K562 (cell line): Measurements from ENCODE around the gene HLTF. TPM values are rescaled to one million over a fixed set of nuclear protein-coding genes. Genes with fewer than 3 reads are reported as not detected.
A peak's percentile ranks its signal among the peaks of the same experiment; 100 is the strongest.

ENCODE experiments used
- ATAC-seq: fragments of 200-7000 bp; cut with Tn5 transposase; 3 replicates; pipeline ENCODE4 v1.9.1; 2020; ENCODE audit warnings: moderate library complexity
- Bru-seq: library from RNA; stranded (reverse); fragments of 400-500 nt; gene quantifications from one replicate; lab custom pipeline; 2021; lab: Mats Ljungman, UMichigan
- BruChase-seq, 2 experiments: library from RNA; stranded (reverse); fragments of 400-500 nt; gene quantifications; one replicate each; lab custom pipeline; 2021; lab: Mats Ljungman, UMichigan
- BruUV-seq: library from RNA; stranded (reverse); fragments of 400-500 nt; replicated peaks from 2 replicates; lab custom pipeline; 2021; lab: Mats Ljungman, UMichigan
- CTCF ChIA-PET: fragments of 300-600 bp; formaldehyde crosslinking; extraction: SDS; loops from one replicate; lab custom pipeline; 2021; ENCODE audit warnings: low intra/inter-chr PET ratio; lab: Yijun Ruan, JAX
- POLR2A ChIA-PET: fragments of 300-600, 350-650 bp; sonication (Branson Sonifier 250); formaldehyde crosslinking; extraction: SDS; loops from one replicate; lab custom pipeline; 2021; ENCODE audit warnings: antibody characterized with exemption, inconsistent platforms; lab: Yijun Ruan, JAX
- DNase-seq, 4 experiments: peaks; one replicate each; pipeline versions ENCODE4 v3.0.0 to v3.0.0-alpha.2; 2011 to 2018; ENCODE audit warnings: low spot score in 3 of 4, mixed read lengths in 3 of 4; ENCODE audit errors: extremely low read depth in 1 of 4
- FAIRE-seq: peaks from 2 replicates; lab custom pipeline; 2011; peaks lifted over from hg19 to GRCh38; lab: Jason Lieb, UNC
- H2AFZ ChIP-seq: 2 replicates; pipeline ENCODE4 v1.6.0; 2011; ENCODE audit warnings: low read depth, low read length, control low read depth, inconsistent platforms
- H3K27ac ChIP-seq: fragments of 200-600 bp; 3 replicates; pipeline ENCODE4 v1.8.0; 2011; ENCODE audit warnings: low read depth, mild to moderate bottlenecking, control low read depth, inconsistent platforms, low read length, moderate library complexity, mixed read lengths; ENCODE audit errors: extremely low read depth
- H3K27me3 ChIP-seq, 2 experiments: fragments of 300-600 bp in 1 of 2; 2 replicates in 1 of 2; 3 replicates in 1 of 2; pipeline versions ENCODE4 v1.6.0 to v1.8.0; 2011; ENCODE audit warnings: inconsistent platforms in 2 of 2, low read length in 2 of 2, mild to moderate bottlenecking in 1 of 2, mixed read lengths in 1 of 2, moderate library complexity in 1 of 2; ENCODE audit not compliant: control insufficient read depth in 2 of 2, insufficient read depth in 2 of 2
- H3K36me3 ChIP-seq: fragments of 300-600 bp; 3 replicates; pipeline ENCODE4 v1.8.0; 2011; ENCODE audit warnings: mild to moderate bottlenecking, low read length, inconsistent platforms; ENCODE audit not compliant: control insufficient read depth, insufficient read depth
- H3K4me1 ChIP-seq, 2 experiments: fragments of 200-600 bp in 1 of 2; replicated peaks in 1 of 2; 2 replicates in 1 of 2; 3 replicates in 1 of 2; pipeline versions ENCODE4 v1.5.1 to v1.8.0; 2011; ENCODE audit warnings: inconsistent platforms in 2 of 2, low read length in 2 of 2, mild to moderate bottlenecking in 1 of 2, mixed read lengths in 1 of 2, moderate library complexity in 1 of 2; ENCODE audit not compliant: control insufficient read depth in 2 of 2, insufficient read depth in 2 of 2
- H3K4me2 ChIP-seq: 2 replicates; pipeline ENCODE4 v1.6.1; 2011; ENCODE audit warnings: low read length, control low read depth, inconsistent platforms, mixed read lengths; ENCODE audit not compliant: insufficient read depth
- H3K4me3 ChIP-seq: fragments of 200-600 bp; sonication (generic), shearing (Covaris generic); 2 replicates; pipeline ENCODE4 v1.5.1; 2016; ENCODE audit warnings: control low read depth, inconsistent platforms
- H3K79me2 ChIP-seq: fragments of 200-600 bp; 3 replicates; pipeline ENCODE4 v1.8.0; 2011; ENCODE audit warnings: low read length, inconsistent platforms; ENCODE audit not compliant: control insufficient read depth, insufficient read depth
- H3K9ac ChIP-seq, 2 experiments: 2 replicates each; pipeline versions ENCODE4 v1.6.0 to v1.6.1; 2011; ENCODE audit warnings: low read depth in 2 of 2, low read length in 2 of 2, control low read depth in 1 of 2, inconsistent platforms in 1 of 2, mild to moderate bottlenecking in 1 of 2, mixed read lengths in 1 of 2; ENCODE audit not compliant: insufficient read depth in 1 of 2
- H3K9me1 ChIP-seq: one replicate; pipeline ENCODE4 v1.6.0; 2011; ENCODE audit warnings: inconsistent platforms, mild to moderate bottlenecking, low read length, moderate library complexity; ENCODE audit not compliant: control insufficient read depth, insufficient read depth
- H3K9me3 ChIP-seq: replicated peaks from 2 replicates; pipeline ENCODE4 v1.5.1; 2011; ENCODE audit warnings: low read depth, low read length, inconsistent platforms; ENCODE audit not compliant: control insufficient read depth, insufficient read depth
- H4K20me1 ChIP-seq: replicated peaks from 2 replicates; pipeline ENCODE4 v1.6.1; 2011; ENCODE audit warnings: low read length, inconsistent platforms, mixed read lengths; ENCODE audit not compliant: control insufficient read depth, insufficient read depth
- ARNT ChIP-seq, 2 experiments: fragments of 450-650 bp; IDR thresholded peaks; 2 replicates each; pipeline ENCODE4 v1.6.1; 2016; ENCODE audit warnings: mild to moderate bottlenecking in 1 of 2
- BRF1 ChIP-seq: IDR thresholded peaks from 3 replicates; pipeline ENCODE4 v1.6.1; 2011; ENCODE audit warnings: borderline replicate concordance, mild to moderate bottlenecking; ENCODE audit not compliant: insufficient read length; ENCODE audit errors: extremely low read depth
- DNMT1 ChIP-seq: fragments of 450-650 bp; IDR thresholded peaks from 2 replicates; pipeline ENCODE4 v1.6.1; 2016; ENCODE audit warnings: antibody characterized with exemption, mild to moderate bottlenecking
- KDM4B ChIP-seq, 2 experiments: fragments of 450-650 bp in 1 of 2; sonication (generic) in 1 of 2; IDR thresholded peaks; 2 replicates each; pipeline ENCODE4 v1.6.1; 2016 to 2017; ENCODE audit warnings: borderline replicate concordance in 2 of 2, antibody characterized with exemption in 1 of 2, low read depth in 1 of 2, mild to moderate bottlenecking in 1 of 2
- SUPT5H ChIP-seq: fragments of 450-650 bp; IDR thresholded peaks from 2 replicates; pipeline ENCODE4 v1.6.1; 2016
- WGBS: fragments of 100-300 bp; shearing (Covaris generic); methylation state at CpG from one replicate; pipeline ENCODE4 v1.1.6; 2016; ENCODE audit warnings: low coverage, mixed read lengths; ENCODE audit not compliant: insufficient coverage; ENCODE audit errors: missing lambda C conversion rate; 5-methylcytosine and 5-hydroxymethylcytosine counted together
- in situ Hi-C: fragments of 300-500 bp; cut with MboI; formaldehyde crosslinking; loops from 4 replicates; pipeline ENCODE4 v1.15.0; 2018; ENCODE audit warnings: inconsistent platforms, mixed read lengths
- intact Hi-C: fragments of 100-400 bp; cut with micrococcal nuclease; formaldehyde crosslinking; loops from 2 replicates; pipeline ENCODE4 v1.14.2; 2022
- long read RNA-seq, 3 experiments: library from polyadenylated mRNA in 2 of 3; library from RNA in 1 of 3; unstranded in 2 of 3; stranded (forward) in 1 of 3; transcript quantifications; one replicate each; pipeline ENCODE4 v2.0.0, GENCODE V29; 2019 to 2022
- polyA minus RNA-seq, 3 experiments: library from RNA; depleted of rRNA, polyadenylated mRNA; stranded (reverse); fragments of >200 nt; gene quantifications; 2 replicates each; pipeline ENCODE4 v1.2.3, GENCODE V29; 2011
- polyA plus RNA-seq, 8 experiments: library from polyadenylated mRNA; depleted of rRNA in 4 of 8; stranded (reverse) in 5 of 8; unstranded in 3 of 8; fragments of >200 nt; fragmentation: Nextera tagmentation in 2 of 8; fragmentation: Illumina TruSeq in 1 of 8; extraction: Ambion mirVana in 2 of 8; extraction: Trizol in 1 of 8; gene quantifications; 2 replicates each; pipeline versions ENCODE4 v1.2.1 to v1.2.3, GENCODE V29; 2011 to 2014; ENCODE audit warnings: inconsistent platforms in 1 of 8, missing spikeins in 1 of 8
- total RNA-seq, 7 experiments: library from RNA; depleted of rRNA in 6 of 7; stranded (reverse); fragments of >200 nt in 6 of 7; fragmentation: Illumina TruSeq in 2 of 7; extraction: Trizol in 2 of 7; gene quantifications; 2 replicates each; pipeline versions ENCODE4 v1.2.1 to v1.2.3, GENCODE V29; 2011 to 2021; ENCODE audit warnings: low replicate concordance in 1 of 7
- TF ChIP-seq, protein P1 (sequence below): sonication (generic); formaldehyde crosslinking; IDR thresholded peaks from 2 replicates; pipeline ENCODE4 v1.8.1; 2023; ENCODE audit warnings: mild to moderate bottlenecking, missing genetic modification reagents
- TF ChIP-seq, protein P2 (sequence below): fragments of 200-800 bp; sonication (Bioruptor generic); IDR thresholded peaks from 2 replicates; pipeline ENCODE4 v1.6.1; 2017; ENCODE audit warnings: missing genetic modification characterization, missing compliant biosample characterization

Gene HLTF, protein sequence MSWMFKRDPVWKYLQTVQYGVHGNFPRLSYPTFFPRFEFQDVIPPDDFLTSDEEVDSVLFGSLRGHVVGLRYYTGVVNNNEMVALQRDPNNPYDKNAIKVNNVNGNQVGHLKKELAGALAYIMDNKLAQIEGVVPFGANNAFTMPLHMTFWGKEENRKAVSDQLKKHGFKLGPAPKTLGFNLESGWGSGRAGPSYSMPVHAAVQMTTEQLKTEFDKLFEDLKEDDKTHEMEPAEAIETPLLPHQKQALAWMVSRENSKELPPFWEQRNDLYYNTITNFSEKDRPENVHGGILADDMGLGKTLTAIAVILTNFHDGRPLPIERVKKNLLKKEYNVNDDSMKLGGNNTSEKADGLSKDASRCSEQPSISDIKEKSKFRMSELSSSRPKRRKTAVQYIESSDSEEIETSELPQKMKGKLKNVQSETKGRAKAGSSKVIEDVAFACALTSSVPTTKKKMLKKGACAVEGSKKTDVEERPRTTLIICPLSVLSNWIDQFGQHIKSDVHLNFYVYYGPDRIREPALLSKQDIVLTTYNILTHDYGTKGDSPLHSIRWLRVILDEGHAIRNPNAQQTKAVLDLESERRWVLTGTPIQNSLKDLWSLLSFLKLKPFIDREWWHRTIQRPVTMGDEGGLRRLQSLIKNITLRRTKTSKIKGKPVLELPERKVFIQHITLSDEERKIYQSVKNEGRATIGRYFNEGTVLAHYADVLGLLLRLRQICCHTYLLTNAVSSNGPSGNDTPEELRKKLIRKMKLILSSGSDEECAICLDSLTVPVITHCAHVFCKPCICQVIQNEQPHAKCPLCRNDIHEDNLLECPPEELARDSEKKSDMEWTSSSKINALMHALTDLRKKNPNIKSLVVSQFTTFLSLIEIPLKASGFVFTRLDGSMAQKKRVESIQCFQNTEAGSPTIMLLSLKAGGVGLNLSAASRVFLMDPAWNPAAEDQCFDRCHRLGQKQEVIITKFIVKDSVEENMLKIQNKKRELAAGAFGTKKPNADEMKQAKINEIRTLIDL
- total RNA-seq (2011; cell fraction: chromatin; rRNA removed; ENCODE audit: low replicate concordance): 34.1 and 102 TPM in 2 replicates
- 12.7 and 13.9 TPM in 2 replicates for total RNA-seq (2011; cell fraction: nucleolus; rRNA removed)
- 31.1 and 43.9 TPM in 2 replicates for total RNA-seq (2011; cell fraction: nucleoplasm; rRNA removed)
- 45.9 and 52.4 TPM in 2 replicates for total RNA-seq (2014; rRNA removed)
- total RNA-seq (2014; rRNA removed; fragmentation: Illumina TruSeq; extraction: Trizol): 82.4 and 88.6 TPM in 2 replicates
- total RNA-seq (2015; rRNA removed; fragmentation: Illumina TruSeq; extraction: Trizol): 59.5 and 64.3 TPM in 2 replicates
- 74.4 and 76.4 TPM in 2 replicates for total RNA-seq (2021)
- 35.8 and 41.5 TPM in 2 replicates for polyA plus RNA-seq (2011; rRNA removed)
- polyA plus RNA-seq (2011; cell fraction: cytosol; rRNA removed): 10.0 and 15.5 TPM in 2 replicates
- 33.1 and 38.5 TPM in 2 replicates for polyA plus RNA-seq (2011; cell fraction: nucleus; rRNA removed)
- 21.5 and 35.4 TPM in 2 replicates for polyA plus RNA-seq (2012)
- 43.0 and 50.4 TPM in 2 replicates for polyA plus RNA-seq (2014; fragmentation: Illumina TruSeq; extraction: Trizol)
- polyA plus RNA-seq (2014; fragmentation: Nextera tagmentation; extraction: Ambion mirVana): 10 to 100 TPM; 35.1 to 37.3 TPM
- polyA plus RNA-seq (2014; rRNA removed): 40.8 and 42.4 TPM in 2 replicates
- 55.0 and 66.2 TPM in 2 replicates for polyA minus RNA-seq (2011; rRNA and poly(A)+ RNA removed)
- polyA minus RNA-seq (2011; cell fraction: cytosol; rRNA and poly(A)+ RNA removed): 23.7 and 30.4 TPM in 2 replicates
- polyA minus RNA-seq (2011; cell fraction: nucleus; rRNA and poly(A)+ RNA removed): 29.4 and 60.6 TPM in 2 replicates
- Bru-seq, nascent RNA: percentile 86 among the genes with signal in this experiment
- BruChase-seq, experiment 1, labeled RNA remaining after a 2-hour chase: percentile 96 among the genes with signal in this experiment
- percentile 96 among the genes with signal in this experiment for BruChase-seq, experiment 2, labeled RNA remaining after a 6-hour chase
- long read RNA-seq, experiment 1, full-length matches to known transcripts: 89 of 176 reads
- long read RNA-seq, experiment 1, partial matches to known transcripts: 50 of 176 reads
- long read RNA-seq, experiment 1, other reads (novel, unspliced or antisense): 37 of 176 reads
- long read RNA-seq, experiment 2, partial matches to known transcripts: 1 of 29 reads
- long read RNA-seq, experiment 2, other reads (novel, unspliced or antisense): 27 of 29 reads
- long read RNA-seq, experiment 3, full-length matches to known transcripts: 4 of 61 reads
- long read RNA-seq, experiment 3, partial matches to known transcripts: 52 of 61 reads
- long read RNA-seq, experiment 3, other reads (novel, unspliced or antisense): 5 of 61 reads

DNA sequence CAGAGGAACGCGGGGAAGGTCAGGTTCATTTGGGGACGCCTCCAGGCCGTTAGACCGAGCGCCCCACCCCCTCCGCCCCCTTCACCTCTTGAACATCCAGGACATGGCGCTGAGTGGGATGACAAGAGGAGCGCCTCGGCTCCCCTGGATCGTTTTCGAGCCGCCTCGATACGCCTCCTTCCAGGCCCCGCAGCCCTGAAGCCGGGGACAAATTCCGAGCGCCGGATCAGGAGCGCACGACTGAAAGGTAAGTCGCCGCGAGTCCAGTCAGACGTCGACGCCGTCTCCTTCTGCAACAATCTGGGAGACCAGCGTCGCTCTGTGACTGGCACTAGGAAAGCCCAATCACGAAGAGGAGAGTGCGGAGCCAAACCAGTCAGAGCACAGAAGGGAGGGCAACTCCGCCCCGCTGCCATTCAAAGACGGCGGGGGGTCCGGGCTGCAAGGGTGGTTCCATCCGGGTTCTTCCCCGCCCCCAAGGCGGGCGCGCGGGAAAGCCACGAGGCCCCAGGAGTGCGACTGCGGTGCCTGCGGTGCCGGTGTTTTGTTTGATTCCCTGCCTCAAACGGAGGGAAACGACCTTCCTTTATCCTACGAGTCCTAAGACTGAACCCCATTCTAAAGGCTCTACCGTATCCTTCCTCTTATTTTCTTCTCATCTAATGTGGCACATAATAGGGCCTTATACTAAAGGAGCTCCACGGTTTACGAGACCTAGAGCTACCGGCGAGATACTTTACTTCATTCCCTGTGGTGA, at the start of gene HLTF:
HLTF (minus strand) TSS at position 302 of the 757 bp plus-strand sequence; CDS start at position 105, 197 bp downstream.
- FAIRE-seq: peak; percentile 96
- H4K20me1 ChIP-seq: peaks cover 9% of the 10 kb centered on the region
- no peaks in the 10 kb centered on the region for H3K9me1 ChIP-seq
- H3K27me3 ChIP-seq: no peaks in the 10 kb centered on the region
- H3K9ac ChIP-seq: peak within 1 kb of the TSS; percentile 77 to 89
- H3K9me3 ChIP-seq: peaks cover 6% of the 10 kb centered on the region; the same call in 1 of the 2 replicates
- H3K4me2 ChIP-seq: peak within 1 kb of the TSS; percentile 89
- peaks cover 27% of the 10 kb centered on the region for H3K36me3 ChIP-seq
- in situ Hi-C loops: no loop called here
- POLR2A ChIA-PET: interaction anchor here (0.5 to 0.6 kb wide), 3 partner anchors 20 to 483 kb away, joined by 3 to 4 read pairs (median 3); no protein-coding TSS in a partner anchor
- intact Hi-C loops: loop anchor here (5.0 kb wide), 1 partner anchor 94 kb away; the partner anchor contains the start of gene GYG1
- peaks cover 11 to 18% of the 10 kb centered on the region in 2 experiments; a peak in 4 of 5 replicates for H3K4me1 ChIP-seq
- DNase-seq: peak; percentile 97 to 98 (median 97)
- no TSS peak for BruUV-seq
- peak; percentile 98 for ATAC-seq
- peaks cover 48% of the 10 kb centered on the region for H3K79me2 ChIP-seq
- CTCF ChIA-PET: interaction anchor here (0.7 kb wide), 1 partner anchor 621 kb away, joined by 3 read pairs; no protein-coding TSS in a partner anchor
- H3K27ac ChIP-seq: peak within 1 kb of the TSS; percentile 87
- H3K4me3 ChIP-seq: peak within 1 kb of the TSS; percentile 62
- H2AFZ ChIP-seq: peak within 1 kb of the TSS; percentile 98
- WGBS: 8% methylated on average over 51 of the region's 57 CpGs
- TF ChIP-seq, protein P1, sequence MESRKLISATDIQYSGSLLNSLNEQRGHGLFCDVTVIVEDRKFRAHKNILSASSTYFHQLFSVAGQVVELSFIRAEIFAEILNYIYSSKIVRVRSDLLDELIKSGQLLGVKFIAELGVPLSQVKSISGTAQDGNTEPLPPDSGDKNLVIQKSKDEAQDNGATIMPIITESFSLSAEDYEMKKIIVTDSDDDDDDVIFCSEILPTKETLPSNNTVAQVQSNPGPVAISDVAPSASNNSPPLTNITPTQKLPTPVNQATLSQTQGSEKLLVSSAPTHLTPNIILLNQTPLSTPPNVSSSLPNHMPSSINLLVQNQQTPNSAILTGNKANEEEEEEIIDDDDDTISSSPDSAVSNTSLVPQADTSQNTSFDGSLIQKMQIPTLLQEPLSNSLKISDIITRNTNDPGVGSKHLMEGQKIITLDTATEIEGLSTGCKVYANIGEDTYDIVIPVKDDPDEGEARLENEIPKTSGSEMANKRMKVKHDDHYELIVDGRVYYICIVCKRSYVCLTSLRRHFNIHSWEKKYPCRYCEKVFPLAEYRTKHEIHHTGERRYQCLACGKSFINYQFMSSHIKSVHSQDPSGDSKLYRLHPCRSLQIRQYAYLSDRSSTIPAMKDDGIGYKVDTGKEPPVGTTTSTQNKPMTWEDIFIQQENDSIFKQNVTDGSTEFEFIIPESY (CRISPR knock-in tag): peak; percentile 87
- TF ChIP-seq ARNT (IDR thresholded peaks at IDR 0.05) (peak in 1 of 2 experiments; percentile 37; a peak in 1 of 4 replicates), KDM4B (IDR thresholded peaks at IDR 0.05; ENCODE audit: borderline replicate concordance in 2 of 2, low read depth in 1 of 2) (peak in 1 of 2 experiments; percentile 58; a peak in 1 of 4 replicates), BRF1 (no peak), SUPT5H (peak; percentile 81), DNMT1 (no peak)
- TF ChIP-seq, protein P2, sequence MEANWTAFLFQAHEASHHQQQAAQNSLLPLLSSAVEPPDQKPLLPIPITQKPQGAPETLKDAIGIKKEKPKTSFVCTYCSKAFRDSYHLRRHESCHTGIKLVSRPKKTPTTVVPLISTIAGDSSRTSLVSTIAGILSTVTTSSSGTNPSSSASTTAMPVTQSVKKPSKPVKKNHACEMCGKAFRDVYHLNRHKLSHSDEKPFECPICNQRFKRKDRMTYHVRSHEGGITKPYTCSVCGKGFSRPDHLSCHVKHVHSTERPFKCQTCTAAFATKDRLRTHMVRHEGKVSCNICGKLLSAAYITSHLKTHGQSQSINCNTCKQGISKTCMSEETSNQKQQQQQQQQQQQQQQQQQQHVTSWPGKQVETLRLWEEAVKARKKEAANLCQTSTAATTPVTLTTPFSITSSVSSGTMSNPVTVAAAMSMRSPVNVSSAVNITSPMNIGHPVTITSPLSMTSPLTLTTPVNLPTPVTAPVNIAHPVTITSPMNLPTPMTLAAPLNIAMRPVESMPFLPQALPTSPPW: peak; percentile 96
